K562 (cell line): ENCODE data around the gene NT5C3B. TPM values are rescaled to one million over a fixed set of nuclear protein-coding genes. Genes with fewer than 3 reads are reported as not detected.

Experiments used
- C11orf30 ChIP-seq: fragments of 450-650 bp; IDR thresholded peaks from 2 replicates; pipeline ENCODE4 v1.6.1; 2016; ENCODE audit warnings: low read depth, mild to moderate bottlenecking
- DPF2 ChIP-seq: fragments of 450-650 bp; IDR thresholded peaks from 2 replicates; pipeline ENCODE4 v1.6.1; 2016
- GMEB1 ChIP-seq: fragments of 250-450 bp; sonication (Bioruptor Pico); IDR thresholded peaks from 2 replicates; pipeline ENCODE4 v1.4.0; 2020; ENCODE audit warnings: mild to moderate bottlenecking
- HBP1 ChIP-seq: fragments of 450-650 bp; formaldehyde crosslinking; IDR thresholded peaks from 2 replicates; pipeline ENCODE4 v1.4.0; 2022; ENCODE audit warnings: missing genetic modification characterization
- HMGXB4 ChIP-seq: sonication (generic); formaldehyde crosslinking; IDR thresholded peaks from 2 replicates; pipeline ENCODE4 v1.8.1; 2023; ENCODE audit warnings: mild to moderate bottlenecking, missing genetic modification reagents
- MAFK ChIP-seq: IDR thresholded peaks from 2 replicates; pipeline ENCODE4 v1.6.1; 2011; ENCODE audit warnings: low read length, improper control_type of control experiment
- MITF ChIP-seq: IDR thresholded peaks from 2 replicates; pipeline ENCODE4 v1.6.1; 2014; ENCODE audit warnings: antibody characterized with exemption
- MTA1 ChIP-seq: fragments of 450-650 bp; IDR thresholded peaks from 2 replicates; pipeline ENCODE4 v1.6.1; 2017; ENCODE audit warnings: borderline replicate concordance
- NFE2 ChIP-seq: IDR thresholded peaks from 2 replicates; pipeline ENCODE4 v1.6.1; 2014; ENCODE audit warnings: antibody characterized with exemption, low read depth
- RAD51 ChIP-seq: fragments of 450-650 bp; IDR thresholded peaks from 2 replicates; pipeline ENCODE4 v1.7.1; 2016; ENCODE audit warnings: low read depth, mild to moderate bottlenecking, borderline replicate concordance
- SAP30 ChIP-seq: fragments of 200-600 bp; sonication (generic); IDR thresholded peaks from 2 replicates; pipeline ENCODE4 v1.6.1; 2012; ENCODE audit warnings: borderline replicate concordance, low read depth, mild to moderate bottlenecking, moderate library complexity, low read length, control low read depth, inconsistent platforms; ENCODE audit not compliant: insufficient read depth, poor library complexity, severe bottlenecking
- SMAD4 ChIP-seq: fragments of 250-450 bp; sonication (Bioruptor Pico); conservative IDR thresholded peaks from 2 replicates; pipeline ENCODE4 v1.8.0; 2021; ENCODE audit warnings: inconsistent platforms, mild to moderate bottlenecking, moderate library complexity
- TRIM24 ChIP-seq, 2 experiments: fragments of 450-650 bp; IDR thresholded peaks; 2 replicates each; pipeline ENCODE4 v1.6.1; 2016
- ZNF316 ChIP-seq: fragments of 450-650 bp; IDR thresholded peaks from 2 replicates; pipeline ENCODE4 v1.6.1; 2016
- ZNF639 ChIP-seq, 2 experiments: fragments of 200-800 bp in 1 of 2; sonication (Bioruptor generic) in 1 of 2; sonication (generic) in 1 of 2; formaldehyde crosslinking in 1 of 2; IDR thresholded peaks in 1 of 2; conservative IDR thresholded peaks in 1 of 2; 2 replicates each; pipeline versions ENCODE4 v1.5.0 to v1.6.1; 2016 to 2020; ENCODE audit warnings: missing compliant biosample characterization in 1 of 2, missing genetic modification characterization in 1 of 2, missing genetic modification reagents in 1 of 2
- polyA plus RNA-seq, 8 experiments: library from polyadenylated mRNA; depleted of rRNA in 4 of 8; stranded (reverse) in 5 of 8; unstranded in 3 of 8; fragments of >200 nt; fragmentation: Nextera tagmentation in 2 of 8; fragmentation: Illumina TruSeq in 1 of 8; extraction: Ambion mirVana in 2 of 8; extraction: Trizol in 1 of 8; gene quantifications; 2 replicates each; pipeline versions ENCODE4 v1.2.1 to v1.2.3, GENCODE V29; 2011 to 2014; ENCODE audit warnings: inconsistent platforms in 1 of 8, missing spikeins in 1 of 8
- total RNA-seq, 7 experiments: library from RNA; depleted of rRNA in 6 of 7; stranded (reverse); fragments of >200 nt in 6 of 7; fragmentation: Illumina TruSeq in 2 of 7; extraction: Trizol in 2 of 7; gene quantifications; 2 replicates each; pipeline versions ENCODE4 v1.2.1 to v1.2.3, GENCODE V29; 2011 to 2021; ENCODE audit warnings: low replicate concordance in 1 of 7

Gene NT5C3B
- total and polyA plus RNA-seq, 9 of the 15 experiments (the other 6 are each of a cell fraction or from before 2014, with no cell fraction given), result 2.0 to 166 (median 85.0) TPM

- TF ChIP-seq HMGXB4, result no peak
- no peak for TF ChIP-seq GMEB1 (CRISPR knock-in tag)
- TF ChIP-seq NFE2, result peak; percentile 65
- TF ChIP-seq HBP1 (CRISPR knock-in tag), result no peak
- no peak for TF ChIP-seq TRIM24 (IDR thresholded peaks at IDR 0.05)
- peak; percentile 75 for TF ChIP-seq ZNF316
- no peak for TF ChIP-seq SAP30
- TF ChIP-seq MTA1, result no peak
- TF ChIP-seq DPF2, result 0 out of 2 replicates have a peak, but pooled peaks have one; percentile 13
- no peak for TF ChIP-seq ZNF639 (CRISPR knock-in tag; conservative IDR thresholded peaks at IDR 0.05 in 1 of 2, IDR thresholded peaks at IDR 0.05 in 1 of 2)
- TF ChIP-seq MAFK, result 0 out of 2 replicates have a peak, but pooled peaks have one; percentile 36
- peak; percentile 52 for TF ChIP-seq SMAD4 (CRISPR knock-in tag)
- no peak for TF ChIP-seq MITF
- peak; percentile 70 for TF ChIP-seq C11orf30
- no peak for TF ChIP-seq RAD51
- TF ChIP-seq, all 486 proteins: peak for 10
Observed at GRCh38 chr17:41781404-41782110, 54.5 kb downstream of the NT5C3B start (continued).
